Type B pancreatic cell (in vitro differentiated cells): Measurements from ENCODE around the gene SMIM20. TPM values are rescaled to one million over a fixed set of nuclear protein-coding genes. Genes with fewer than 3 reads are reported as not detected.

Experiments used
- DNase-seq: peaks from one replicate; pipeline ENCODE4 v3.0.0; 2021; ENCODE audit warnings: mixed read lengths; ENCODE audit not compliant: unreplicated experiment; ENCODE audit errors: extremely low spot score
- H3K27ac Mint-ChIP-seq: 2 replicates; pipeline ENCODE4 v1.8.0; 2021; ENCODE audit warnings: mild to moderate bottlenecking, mixed read lengths
- H3K27me3 Mint-ChIP-seq: 2 replicates; pipeline ENCODE4 v1.8.0; 2021; ENCODE audit warnings: mixed read lengths
- H3K36me3 Mint-ChIP-seq: 2 replicates; pipeline ENCODE4 v1.8.0; 2021; ENCODE audit warnings: mixed read lengths
- H3K4me1 Mint-ChIP-seq: one replicate; pipeline ENCODE4 v1.8.0; 2021; ENCODE audit warnings: mixed read lengths; ENCODE audit not compliant: unreplicated experiment
- H3K4me3 Mint-ChIP-seq: 2 replicates; pipeline ENCODE4 v1.8.0; 2021; ENCODE audit warnings: mild to moderate bottlenecking, mixed read lengths
- H3K9me3 Mint-ChIP-seq: 2 replicates; pipeline ENCODE4 v1.8.0; 2021; ENCODE audit warnings: mixed read lengths
- CTCF ChIP-seq: fragments of 200-600 bp; sonication (generic); conservative IDR thresholded peaks from 2 replicates; pipeline ENCODE4 v1.5.0; 2021; ENCODE audit warnings: antibody characterized with exemption, mild to moderate bottlenecking
- total RNA-seq: library from RNA; stranded (reverse); gene quantifications from 2 replicates; pipeline ENCODE4 v1.2.1, GENCODE V29; 2021; ENCODE audit warnings: low replicate concordance

SMIM20 gene
- total RNA-seq, 1 donor from 2014 or later = 28.0 TPM

GRCh38 chr4:25884031-25884782 lies 29.8 kb upstream of the SMIM20 start:
- no peak for DNase-seq
- no peak for TF ChIP-seq CTCF
- no peak overlapping the region for H3K27ac Mint-ChIP-seq
- no peaks in the 10 kb centered on the region for H3K36me3 Mint-ChIP-seq
- no peak overlapping the region for H3K4me3 Mint-ChIP-seq
- peaks cover 4% of the 10 kb centered on the region for H3K27me3 Mint-ChIP-seq
- H3K4me1 Mint-ChIP-seq = peaks cover 13% of the 10 kb centered on the region
- no peaks in the 10 kb centered on the region for H3K9me3 Mint-ChIP-seq

- H3K36me3 Mint-ChIP-seq = no peaks in the 10 kb centered on the region
- no peak for TF ChIP-seq CTCF
- peaks cover 24% of the 10 kb centered on the region for H3K4me1 Mint-ChIP-seq
- peaks cover 7% of the 10 kb centered on the region for H3K27me3 Mint-ChIP-seq
- H3K4me3 Mint-ChIP-seq = no peak overlapping the region
- H3K9me3 Mint-ChIP-seq = no peaks in the 10 kb centered on the region
- DNase-seq = no peak
- H3K27ac Mint-ChIP-seq = no peak overlapping the region
Measured at GRCh38 chr4:25888781-25889180, 25.2 kb upstream of the SMIM20 start.

GRCh38 chr4:25889589-25890503 lies 24.2 kb upstream of the SMIM20 start:
- Mint-ChIP-seq H3K4me1 (peaks cover 13% of the 10 kb centered on the region), H3K36me3 (no peaks in the 10 kb centered on the region), H3K27me3 (peaks cover 7% of the 10 kb centered on the region), H3K9me3 (no peaks in the 10 kb centered on the region), H3K27ac (no peak overlapping the region), H3K4me3 (no peak overlapping the region)
- TF ChIP-seq CTCF = no peak
- DNase-seq = no peak

GRCh38 chr4:25890571-25891485 lies 23.2 kb upstream of the SMIM20 start:
- Mint-ChIP-seq H3K27ac (peak overlapping the region; percentile 29), H3K27me3 (peaks cover 7% of the 10 kb centered on the region), H3K4me3 (no peak overlapping the region), H3K4me1 (peaks cover 12% of the 10 kb centered on the region), H3K36me3 (no peaks in the 10 kb centered on the region), H3K9me3 (no peaks in the 10 kb centered on the region)
- no peak for DNase-seq
- TF ChIP-seq CTCF = no peak

- Mint-ChIP-seq H3K9me3 (no peaks in the 10 kb centered on the region), H3K4me1 (peaks cover 12% of the 10 kb centered on the region), H3K27me3 (peaks cover 7% of the 10 kb centered on the region), H3K4me3 (no peak overlapping the region), H3K27ac (no peak overlapping the region), H3K36me3 (no peaks in the 10 kb centered on the region)
- no peak for DNase-seq
- TF ChIP-seq CTCF = no peak
Measured at GRCh38 chr4:25892796-25893195, 21.2 kb upstream of the SMIM20 start.
